ENCODE data around the gene TAF1C. TPM values are rescaled to one million over a fixed set of nuclear protein-coding genes. Genes with fewer than 3 reads are reported as not detected.
A peak's percentile ranks its signal among the peaks of the same experiment; 100 is the strongest.

TAF1C gene, protein sequence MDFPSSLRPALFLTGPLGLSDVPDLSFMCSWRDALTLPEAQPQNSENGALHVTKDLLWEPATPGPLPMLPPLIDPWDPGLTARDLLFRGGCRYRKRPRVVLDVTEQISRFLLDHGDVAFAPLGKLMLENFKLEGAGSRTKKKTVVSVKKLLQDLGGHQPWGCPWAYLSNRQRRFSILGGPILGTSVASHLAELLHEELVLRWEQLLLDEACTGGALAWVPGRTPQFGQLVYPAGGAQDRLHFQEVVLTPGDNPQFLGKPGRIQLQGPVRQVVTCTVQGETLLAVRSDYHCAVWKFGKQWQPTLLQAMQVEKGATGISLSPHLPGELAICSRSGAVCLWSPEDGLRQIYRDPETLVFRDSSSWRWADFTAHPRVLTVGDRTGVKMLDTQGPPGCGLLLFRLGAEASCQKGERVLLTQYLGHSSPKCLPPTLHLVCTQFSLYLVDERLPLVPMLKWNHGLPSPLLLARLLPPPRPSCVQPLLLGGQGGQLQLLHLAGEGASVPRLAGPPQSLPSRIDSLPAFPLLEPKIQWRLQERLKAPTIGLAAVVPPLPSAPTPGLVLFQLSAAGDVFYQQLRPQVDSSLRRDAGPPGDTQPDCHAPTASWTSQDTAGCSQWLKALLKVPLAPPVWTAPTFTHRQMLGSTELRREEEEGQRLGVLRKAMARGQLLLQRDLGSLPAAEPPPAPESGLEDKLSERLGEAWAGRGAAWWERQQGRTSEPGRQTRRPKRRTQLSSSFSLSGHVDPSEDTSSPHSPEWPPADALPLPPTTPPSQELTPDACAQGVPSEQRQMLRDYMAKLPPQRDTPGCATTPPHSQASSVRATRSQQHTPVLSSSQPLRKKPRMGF
- total RNA-seq (2014; rRNA removed; shearing (Covaris generic)) = 13.8 and 17.1 TPM in 2 replicates

DNA sequence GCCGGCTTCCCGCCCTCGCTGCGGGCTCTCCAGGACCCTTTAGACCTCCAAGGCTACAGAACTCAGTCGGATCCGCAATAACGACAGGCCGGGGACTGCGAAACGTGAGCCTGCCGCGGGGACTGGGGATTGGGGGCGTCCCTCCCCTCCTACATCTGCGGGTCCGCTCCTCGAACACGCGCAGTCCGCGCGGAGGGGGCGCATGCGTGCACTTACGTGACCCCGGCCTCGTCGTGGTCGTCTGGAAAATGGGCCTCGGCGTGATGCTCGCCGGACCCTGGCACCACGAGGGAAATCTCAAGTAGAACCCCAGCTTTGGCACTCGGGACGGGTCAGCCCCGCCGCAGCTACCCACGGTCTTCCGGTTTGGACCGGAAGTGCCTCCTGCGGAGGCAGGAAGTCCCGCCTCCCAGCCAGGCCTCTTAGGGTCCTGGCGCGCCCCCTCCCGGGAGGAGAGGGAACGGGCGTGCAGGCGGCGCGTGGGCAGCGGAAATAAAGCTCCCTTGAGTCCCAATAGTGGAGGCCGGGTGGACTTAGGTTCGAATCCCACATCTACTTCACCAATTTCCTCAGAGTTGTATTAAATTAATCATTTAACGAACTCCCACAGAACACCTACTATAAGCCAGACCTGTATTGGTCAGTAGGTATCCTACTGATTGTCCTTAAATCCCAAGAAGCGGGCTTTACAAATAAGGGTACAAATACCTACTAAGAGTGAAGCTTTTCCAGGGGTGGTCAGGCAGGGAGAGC lies at the start of gene TAF1C:
TSS of gene TAF1C (minus strand) at position 373 of the 753 bp plus-strand sequence. CDS start 2,069 bp downstream, outside the sequence.
- no peaks in the 10 kb centered on the region for H3K36me3 ChIP-seq
- H3K4me3 ChIP-seq = peak within 1 kb of the TSS; percentile 79
- peaks cover 3% of the 10 kb centered on the region; the same call in 1 of the 2 replicates for H3K4me1 ChIP-seq
- H3K9me3 ChIP-seq (replicated peaks) = no peaks in the 10 kb centered on the region
- peak; percentile 77 to 91 for DNase-seq
- H3K27ac ChIP-seq = peak within 1 kb of the TSS; percentile 29
- H3K27me3 ChIP-seq = no peaks in the 10 kb centered on the region

DNA sequence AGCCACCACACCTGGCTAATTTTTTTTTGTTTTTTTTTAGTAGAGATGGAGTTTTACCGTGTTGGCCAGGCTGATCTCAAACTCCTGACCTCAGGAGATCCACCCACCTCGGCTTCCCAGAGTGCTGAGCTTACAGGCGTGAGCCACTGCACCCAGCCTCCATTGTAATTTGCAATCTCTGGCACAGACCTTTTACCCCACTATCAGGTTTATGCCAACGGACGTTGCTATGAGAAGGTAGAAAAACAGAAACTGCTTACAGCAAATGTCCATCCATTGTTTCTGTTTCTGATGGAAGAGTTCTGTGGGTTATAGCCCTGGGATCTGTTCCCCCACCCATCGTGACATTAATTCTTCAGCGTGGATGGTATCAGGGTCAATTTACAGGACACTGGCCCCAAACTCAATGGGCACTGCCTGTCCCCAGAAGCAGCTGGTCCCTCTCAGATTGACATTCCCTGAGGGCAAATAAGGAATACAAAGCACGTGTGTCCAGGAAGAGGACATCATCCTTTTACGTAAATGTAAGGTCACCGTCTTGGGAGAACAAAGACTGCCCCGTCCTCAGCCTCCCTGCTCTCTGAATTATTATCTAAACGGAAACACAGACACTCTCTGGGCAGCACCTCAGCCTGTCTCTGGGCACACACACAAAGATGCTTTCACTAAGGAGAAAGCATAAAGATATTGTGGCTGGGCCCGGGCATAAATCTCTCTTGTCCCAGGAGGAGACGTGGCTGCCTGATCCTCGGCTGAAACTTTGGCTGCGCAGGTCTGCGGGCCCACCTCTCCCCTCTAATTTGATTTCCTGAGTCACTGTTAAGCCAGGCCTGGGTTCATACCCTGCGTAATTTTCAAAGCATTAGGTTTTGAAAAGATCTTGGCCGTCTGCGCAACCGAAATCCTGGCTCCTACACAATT lies 47.7 kb upstream of the TAF1C start:
- Histone ChIP-seq H3K27me3 (no peaks in the 10 kb centered on the region), H3K36me3 (no peaks in the 10 kb centered on the region), H3K4me1 (peaks cover 9% of the 10 kb centered on the region), H3K4me3 (no peak overlapping the region), H3K9me3 (replicated peaks) (no peaks in the 10 kb centered on the region), H3K27ac (peak overlapping the region; percentile 45)
- peak in 1 of 2 experiments; percentile 47 for DNase-seq

DNA sequence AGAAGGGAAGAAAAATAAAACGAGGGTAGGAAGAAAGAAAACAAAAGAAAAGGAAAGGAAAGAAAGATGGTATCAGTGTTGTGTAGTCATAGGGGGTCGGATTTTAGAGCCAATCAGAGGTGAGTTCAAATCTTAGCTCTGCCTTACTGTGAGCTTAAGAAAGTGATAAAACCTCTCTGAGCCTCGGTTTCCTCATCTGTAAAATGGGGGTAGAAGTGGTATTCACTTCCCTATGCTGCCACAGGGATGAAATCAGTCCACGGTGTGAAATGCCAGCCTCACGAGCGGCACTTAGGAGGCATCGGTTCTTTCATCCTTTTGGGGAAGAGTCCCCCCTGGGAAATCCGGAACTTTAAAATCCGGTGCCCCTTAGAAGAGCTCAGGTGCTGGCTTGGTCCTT lies 46.9 kb upstream of the TAF1C start:
- no peak overlapping the region for H3K27ac ChIP-seq
- no peak for DNase-seq
- H3K4me3 ChIP-seq = no peak overlapping the region
- no peaks in the 10 kb centered on the region for H3K9me3 ChIP-seq (replicated peaks)
- H3K4me1 ChIP-seq = peaks cover 12% of the 10 kb centered on the region
- H3K36me3 ChIP-seq = no peaks in the 10 kb centered on the region
- no peaks in the 10 kb centered on the region for H3K27me3 ChIP-seq

DNA sequence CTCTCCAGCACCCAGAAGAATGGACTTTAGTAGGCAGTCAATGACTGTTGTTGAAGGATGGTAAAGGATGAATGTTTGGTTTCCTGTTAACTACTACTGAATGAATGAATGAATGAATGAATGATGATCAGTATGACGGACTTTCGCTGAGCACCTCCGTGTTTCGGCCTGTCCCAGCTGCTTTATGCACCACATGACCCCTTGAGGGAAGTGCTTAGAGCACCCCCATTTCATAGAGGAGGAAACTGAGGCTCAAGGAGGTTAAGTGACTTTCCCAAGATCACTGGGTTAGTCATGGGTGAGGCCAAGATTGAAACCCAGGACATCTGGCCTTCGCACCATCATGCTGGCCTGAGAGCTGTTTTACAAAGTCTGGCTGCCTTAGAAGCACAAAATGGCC lies 46.1 kb upstream of the TAF1C start:
- no peak for DNase-seq
- Histone ChIP-seq H3K27me3 (no peaks in the 10 kb centered on the region), H3K27ac (no peak overlapping the region), H3K9me3 (replicated peaks) (no peaks in the 10 kb centered on the region), H3K4me1 (peaks cover 14% of the 10 kb centered on the region), H3K4me3 (no peak overlapping the region), H3K36me3 (no peaks in the 10 kb centered on the region)

DNA sequence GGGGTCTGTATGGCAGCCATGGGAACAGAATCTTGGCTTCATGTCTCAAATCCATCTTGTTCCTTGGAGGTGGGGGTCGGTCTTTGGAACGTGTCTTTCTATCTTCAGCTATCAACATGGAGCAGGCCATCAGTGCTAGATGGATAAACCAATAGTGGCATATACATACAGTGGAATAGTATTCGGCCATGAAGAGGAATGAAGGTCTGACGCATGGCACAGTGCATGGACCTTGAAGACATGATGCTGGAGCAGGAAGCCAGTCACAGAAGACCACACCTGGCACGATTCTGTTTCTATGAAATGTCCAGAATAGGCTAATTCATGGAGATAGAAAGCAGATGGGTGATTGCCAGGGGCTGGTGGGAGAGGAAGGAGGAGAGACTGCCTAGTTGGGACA lies 45.2 kb upstream of the TAF1C start:
- no peaks in the 10 kb centered on the region for H3K9me3 ChIP-seq (replicated peaks)
- DNase-seq = no peak
- no peak overlapping the region for H3K27ac ChIP-seq

DNA sequence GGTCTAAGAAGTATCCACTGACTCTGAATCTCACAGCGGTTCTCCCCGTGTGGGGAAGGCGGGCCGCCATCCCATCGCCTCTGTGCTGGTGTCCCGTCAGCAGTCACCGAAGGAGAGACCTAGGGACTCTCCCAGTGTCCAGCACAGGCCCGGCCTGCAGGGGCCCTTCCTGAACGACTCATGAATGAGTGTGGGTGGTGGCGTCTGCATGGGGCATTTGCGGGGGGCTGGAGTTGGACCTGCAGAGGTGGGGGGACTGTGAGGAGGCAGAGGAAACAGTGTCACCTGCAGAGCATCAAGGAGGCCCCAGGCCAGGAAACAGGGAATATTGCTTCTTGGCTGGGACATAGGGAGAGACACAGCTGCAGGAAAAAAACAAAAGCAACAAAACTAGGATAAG lies 42.6 kb upstream of the TAF1C start:
- H3K27ac ChIP-seq = no peak overlapping the region
- H3K4me3 ChIP-seq = no peak overlapping the region
- H3K27me3 ChIP-seq = no peaks in the 10 kb centered on the region
- DNase-seq = no peak
- H3K9me3 ChIP-seq (replicated peaks) = no peaks in the 10 kb centered on the region
- peaks cover 10% of the 10 kb centered on the region; the same call in 1 of the 2 replicates for H3K4me1 ChIP-seq
- H3K36me3 ChIP-seq = no peaks in the 10 kb centered on the region

More for the DNA sequence above, 45.2 kb upstream of the TAF1C start:
- peaks cover 18% of the 10 kb centered on the region for H3K4me1 ChIP-seq
- no peaks in the 10 kb centered on the region for H3K36me3 ChIP-seq
- no peak overlapping the region for H3K4me3 ChIP-seq
- H3K27me3 ChIP-seq = no peaks in the 10 kb centered on the region

DNA sequence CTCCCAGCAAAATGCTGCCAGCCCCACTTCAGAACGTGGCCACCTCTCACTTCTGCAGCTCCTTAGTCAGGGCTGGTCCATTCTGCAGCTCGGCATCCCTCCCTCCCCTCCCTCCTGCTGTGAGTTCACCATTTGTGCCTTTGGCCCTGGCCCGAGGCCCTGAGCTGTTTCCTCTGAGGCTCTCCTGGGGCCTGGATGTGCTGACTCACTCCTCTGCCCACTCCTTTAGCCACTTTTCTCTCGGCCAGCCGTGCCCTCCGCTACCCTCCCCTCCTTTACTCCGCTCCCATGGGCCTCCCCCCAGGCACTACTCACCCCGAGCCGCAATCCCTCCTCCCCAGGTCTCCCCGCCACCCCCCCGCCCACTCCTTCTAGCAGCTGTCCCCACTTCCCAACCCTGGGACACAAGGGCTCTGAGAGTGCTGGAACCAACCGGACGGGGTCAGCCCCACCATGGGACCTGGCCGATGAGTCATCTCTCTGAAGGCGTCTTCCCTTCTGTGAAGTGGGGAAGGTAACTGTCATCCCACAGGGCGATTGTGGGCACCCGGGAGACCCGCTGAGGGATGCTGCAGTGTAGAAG lies 41.5 kb upstream of the TAF1C start:
- Histone ChIP-seq H3K4me1 (peaks cover 9% of the 10 kb centered on the region; the same call in 1 of the 2 replicates), H3K4me3 (no peak overlapping the region; the same call in 1 of the 2 replicates), H3K27ac (peak overlapping the region; percentile 62), H3K27me3 (no peaks in the 10 kb centered on the region), H3K9me3 (replicated peaks) (no peaks in the 10 kb centered on the region), H3K36me3 (no peaks in the 10 kb centered on the region)
- DNase-seq = peak; percentile 90

DNA sequence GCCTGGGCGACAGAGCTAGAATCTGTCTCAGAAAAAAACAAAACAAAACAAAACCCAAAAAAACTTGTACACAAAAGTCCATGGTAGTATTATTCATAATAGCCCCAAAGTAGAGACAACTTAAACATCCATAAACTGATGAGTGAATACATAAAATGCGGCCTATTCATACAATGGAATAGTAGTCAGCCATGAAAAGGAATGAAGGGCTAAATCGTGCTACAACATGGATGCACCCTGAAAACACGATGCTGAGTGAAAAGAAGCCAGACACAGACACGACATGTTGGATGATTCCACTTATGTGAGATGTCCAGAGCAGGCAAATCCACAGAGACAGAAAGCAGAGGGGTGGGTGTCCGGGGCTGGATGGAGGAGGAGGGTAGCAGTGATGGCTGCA lies 40.7 kb upstream of the TAF1C start:
- no peak for DNase-seq
- no peaks in the 10 kb centered on the region for H3K9me3 ChIP-seq (replicated peaks)
- no peak overlapping the region for H3K4me3 ChIP-seq

DNA sequence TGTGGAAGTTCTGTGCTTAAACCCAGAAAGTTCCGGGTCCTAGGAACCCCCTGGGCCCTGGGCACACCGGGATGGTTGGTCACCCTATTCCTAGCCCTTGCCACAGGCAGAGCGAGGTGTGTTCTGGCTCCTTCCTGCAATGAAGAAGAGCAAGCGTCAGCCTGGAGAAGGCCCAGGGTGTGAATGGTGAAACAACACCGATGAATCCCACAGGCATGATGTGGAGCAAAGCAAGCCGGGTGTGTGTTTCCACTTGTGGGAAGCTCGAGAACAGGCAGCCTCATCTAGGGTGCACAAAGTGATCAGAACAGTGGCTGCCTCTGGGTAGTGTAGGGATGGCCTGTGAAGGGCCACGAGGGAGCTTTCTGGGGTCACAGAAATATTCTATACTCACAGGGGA lies 39.2 kb upstream of the TAF1C start:
- peaks cover 9% of the 10 kb centered on the region; the same call in 1 of the 2 replicates for H3K4me1 ChIP-seq
- DNase-seq = no peak
- no peaks in the 10 kb centered on the region for H3K36me3 ChIP-seq
- H3K27me3 ChIP-seq = no peaks in the 10 kb centered on the region
- H3K27ac ChIP-seq = no peak overlapping the region
- no peak overlapping the region for H3K4me3 ChIP-seq
- H3K9me3 ChIP-seq (replicated peaks) = no peaks in the 10 kb centered on the region

More for the DNA sequence above, 40.7 kb upstream of the TAF1C start:
- H3K27ac ChIP-seq = no peak overlapping the region; the same call in 1 of the 2 replicates
- H3K27me3 ChIP-seq = no peaks in the 10 kb centered on the region
- H3K36me3 ChIP-seq = no peaks in the 10 kb centered on the region
- H3K4me1 ChIP-seq = peaks cover 9% of the 10 kb centered on the region; the same call in 1 of the 2 replicates

DNA sequence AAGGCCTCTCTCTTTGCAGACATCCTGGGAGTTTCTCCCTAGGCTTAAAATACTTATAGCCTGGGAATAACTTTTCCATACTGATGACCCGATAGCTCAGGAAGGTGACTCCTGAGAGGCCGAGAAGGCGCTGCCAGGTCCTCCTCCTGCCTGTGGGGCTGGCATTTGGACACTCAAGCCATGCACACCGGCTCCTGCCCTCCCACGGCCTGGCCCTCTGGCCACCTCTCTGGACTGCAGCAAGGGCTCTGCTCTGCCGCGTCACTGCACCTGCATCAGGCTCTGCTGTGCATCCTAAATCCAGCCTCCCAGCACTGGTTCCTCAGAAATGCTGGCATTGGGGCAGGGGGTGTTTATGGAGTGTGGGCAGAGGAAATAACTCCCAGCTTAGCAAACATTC lies 38.7 kb upstream of the TAF1C start:
- Histone ChIP-seq H3K4me1 (peaks cover 9% of the 10 kb centered on the region; the same call in 1 of the 2 replicates), H3K27ac (no peak overlapping the region), H3K9me3 (replicated peaks) (no peaks in the 10 kb centered on the region), H3K36me3 (no peaks in the 10 kb centered on the region), H3K4me3 (no peak overlapping the region), H3K27me3 (no peaks in the 10 kb centered on the region)
- no peak for DNase-seq

DNA sequence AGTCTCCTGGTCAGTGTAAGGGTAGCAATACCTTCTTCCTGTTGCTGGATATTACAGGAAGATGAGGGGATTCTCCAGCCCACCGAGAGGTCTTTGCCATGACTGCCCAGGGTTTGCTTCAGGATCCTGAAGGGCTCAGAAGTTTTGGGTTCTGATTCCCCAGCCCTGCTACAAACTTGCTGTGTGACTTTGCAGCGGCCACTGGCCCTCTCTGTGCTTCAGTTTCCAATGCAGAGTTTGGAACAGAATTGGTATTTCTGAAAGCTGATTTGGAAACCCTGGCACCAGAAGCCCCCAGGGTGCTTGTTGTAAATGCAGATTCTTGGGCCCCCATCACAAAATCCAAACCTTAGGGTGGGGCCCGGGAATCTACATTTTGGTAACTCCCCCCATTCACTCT lies 38.3 kb upstream of the TAF1C start:
- Histone ChIP-seq H3K36me3 (no peaks in the 10 kb centered on the region), H3K27me3 (no peaks in the 10 kb centered on the region), H3K4me1 (peaks cover 9% of the 10 kb centered on the region; the same call in 1 of the 2 replicates), H3K27ac (no peak overlapping the region), H3K4me3 (no peak overlapping the region), H3K9me3 (replicated peaks) (no peaks in the 10 kb centered on the region)
- DNase-seq = no peak

DNA sequence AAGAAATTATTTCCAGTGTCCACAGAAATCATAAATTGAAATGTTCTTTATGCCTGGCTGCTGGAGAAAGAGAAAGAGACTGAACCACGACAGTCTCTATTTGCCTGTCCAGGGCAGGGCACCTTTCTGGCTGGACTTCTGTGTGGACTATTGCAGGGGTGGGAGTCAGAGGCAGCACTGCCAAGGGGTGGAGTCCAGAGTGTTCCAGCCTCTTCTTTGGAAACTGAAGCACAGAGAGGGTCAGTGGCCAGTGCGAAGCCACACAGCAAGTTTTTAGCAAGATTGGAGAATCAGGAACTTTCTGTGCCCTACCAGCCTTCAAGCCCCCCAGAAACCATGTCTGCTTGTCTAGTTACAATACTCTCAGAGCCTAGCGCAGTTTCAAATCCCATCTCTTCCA lies 37.7 kb upstream of the TAF1C start:
- DNase-seq = no peak
- no peaks in the 10 kb centered on the region for H3K9me3 ChIP-seq (replicated peaks)
- no peak overlapping the region for H3K27ac ChIP-seq
- no peaks in the 10 kb centered on the region for H3K36me3 ChIP-seq
- no peak overlapping the region for H3K4me3 ChIP-seq
- H3K4me1 ChIP-seq = peaks cover 9% of the 10 kb centered on the region; the same call in 1 of the 2 replicates
- no peaks in the 10 kb centered on the region for H3K27me3 ChIP-seq

DNA sequence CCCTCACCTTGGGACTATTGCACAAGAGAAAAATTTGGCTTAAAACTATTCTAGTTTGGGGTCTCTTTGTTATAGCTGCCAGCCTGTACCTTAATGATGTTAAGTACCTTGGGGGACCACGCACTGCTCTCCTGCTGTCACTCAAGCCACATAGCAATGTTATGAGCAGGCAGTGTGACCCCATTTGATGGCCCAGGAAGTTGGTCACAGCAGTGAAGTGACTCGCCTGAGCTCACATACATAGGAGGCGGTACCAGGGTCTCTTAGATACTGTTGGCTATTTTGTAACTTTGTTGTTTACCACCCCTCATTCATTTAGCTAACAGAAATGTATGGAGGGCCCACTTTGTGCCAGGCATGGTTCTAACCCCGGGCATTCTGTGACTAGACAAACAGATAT lies 36.6 kb upstream of the TAF1C start:
- Histone ChIP-seq H3K27ac (no peak overlapping the region), H3K4me3 (no peak overlapping the region), H3K27me3 (no peaks in the 10 kb centered on the region), H3K36me3 (no peaks in the 10 kb centered on the region), H3K9me3 (replicated peaks) (no peaks in the 10 kb centered on the region), H3K4me1 (peaks cover 5% of the 10 kb centered on the region; the same call in 1 of the 2 replicates)
- DNase-seq = no peak

All from SJCRH30 (cell line).